T-helper 2 cell (primary cell): ENCODE results near the gene ZFX.

Source experiments
- DNase-seq, 5 experiments: peaks; one replicate each; pipeline versions ENCODE4 v3.0.0 to v3.0.0-alpha.2; 2012 to 2022

The ZFX gene

DNA sequence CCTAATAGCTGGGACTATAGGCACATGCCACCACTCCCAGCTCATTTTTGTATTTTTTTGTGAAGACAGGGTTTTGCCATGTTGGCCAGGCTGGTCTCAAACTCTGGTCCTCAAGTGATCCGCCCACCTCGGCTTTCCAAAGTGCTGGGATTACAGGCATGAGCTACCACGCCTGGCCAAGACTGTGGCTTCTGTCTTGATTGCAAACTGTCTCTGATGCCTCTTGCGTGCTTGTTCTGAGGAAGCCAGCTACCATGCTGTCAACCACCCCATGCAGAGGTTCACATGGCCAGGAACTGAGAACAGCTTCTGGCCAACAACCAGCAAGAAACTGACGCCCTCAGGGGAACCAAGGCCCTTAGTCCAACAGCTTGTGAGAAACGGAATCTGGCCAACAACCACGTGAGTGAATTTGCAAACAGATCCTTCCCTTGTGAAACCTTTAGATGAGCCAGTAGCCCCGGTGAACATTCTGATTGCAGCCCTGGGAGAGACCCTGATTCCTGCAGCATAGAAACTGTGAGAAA is 93.2 kb downstream of the ZFX start:
- DNase-seq = no peak

DNA sequence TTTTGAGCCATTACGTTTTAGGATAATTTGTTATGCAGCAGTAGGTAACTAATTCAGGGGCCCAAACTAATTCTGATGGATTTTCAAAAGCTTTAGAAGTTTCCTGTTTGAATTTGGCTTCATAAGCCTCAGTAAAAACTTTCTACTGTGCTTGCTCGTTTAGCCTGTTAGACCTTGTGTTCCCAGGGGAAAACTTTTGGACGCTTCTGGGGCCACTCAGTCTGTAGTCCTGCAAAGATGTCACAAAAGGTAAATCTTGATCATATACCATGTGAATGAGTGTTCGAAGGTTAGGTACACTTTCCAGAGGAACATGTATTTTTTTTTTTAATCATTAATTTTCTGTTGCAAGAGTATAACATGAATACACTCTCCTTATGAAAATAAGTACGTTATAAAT is 93.7 kb downstream of the ZFX start:
- no peak for DNase-seq

DNA sequence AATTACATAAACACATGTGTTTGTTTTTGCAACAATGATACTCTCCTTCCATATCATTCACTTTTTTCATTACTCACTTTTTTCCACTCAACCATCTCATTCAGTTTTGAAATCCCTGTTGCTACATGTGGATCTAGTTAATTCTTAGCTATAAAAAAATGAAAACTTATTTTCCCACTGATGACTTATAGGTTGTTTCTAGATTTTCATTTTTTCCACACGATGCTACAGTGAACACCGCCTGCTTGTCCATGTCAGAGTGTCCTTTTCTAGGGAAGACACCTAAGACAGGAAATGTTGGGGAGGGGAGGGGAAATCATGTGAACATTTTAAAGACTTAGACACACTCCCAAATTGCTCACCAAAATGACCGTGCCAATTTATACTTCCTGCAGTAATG is 94.2 kb downstream of the ZFX start:
- DNase-seq = no peak

GRCh38 chrX:24245202-24245601 is 95.7 kb downstream of the ZFX start:
- DNase-seq = no peak

GRCh38 chrX:24248042-24248441 is 98.5 kb downstream of the ZFX start:
- DNase-seq = no peak

- DNase-seq = no peak
Measured at GRCh38 chrX:24253030-24253429, 103.5 kb downstream of the ZFX start.

DNA sequence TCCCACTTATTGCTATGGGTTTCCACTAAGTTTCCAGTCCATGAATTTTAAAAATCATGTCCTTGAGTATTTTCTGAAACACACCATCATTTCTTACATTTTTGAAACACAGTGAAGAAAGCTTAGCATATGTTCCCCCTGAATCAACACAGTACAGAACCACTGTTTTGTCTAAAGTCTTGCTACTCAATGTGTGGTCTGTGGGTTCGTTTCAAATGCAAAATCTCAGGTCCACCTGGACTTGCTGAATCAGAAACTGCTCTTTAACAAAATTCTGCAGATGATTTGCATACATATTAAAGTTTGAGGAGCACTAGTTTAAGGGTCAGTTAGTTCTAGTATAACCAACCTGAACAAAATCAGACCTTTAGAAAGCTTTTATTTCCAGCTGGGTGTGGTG is 103.9 kb downstream of the ZFX start:
- no peak for DNase-seq

DNA sequence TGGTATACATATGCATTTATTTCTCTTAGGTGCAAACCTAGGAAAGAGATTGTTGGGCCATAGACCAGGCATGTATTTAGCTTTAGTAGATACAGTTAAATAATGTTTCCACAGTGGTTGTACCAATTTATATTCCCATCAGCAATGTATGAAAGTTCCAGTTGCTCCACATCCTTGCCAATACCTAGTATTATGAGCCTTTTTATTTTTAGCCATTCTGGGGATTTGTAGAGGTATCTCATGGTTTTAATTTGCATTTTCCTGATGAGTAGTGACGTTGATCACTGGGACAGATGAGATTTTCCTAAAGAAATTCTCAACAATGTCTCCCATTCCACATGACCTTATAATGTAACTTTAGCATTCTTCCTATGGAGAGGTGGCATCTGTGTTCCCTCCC is 107.5 kb downstream of the ZFX start:
- no peak for DNase-seq

GRCh38 chrX:24259544-24260240 is 110.2 kb downstream of the ZFX start:
- DNase-seq = peak in 1 of 5 experiments; percentile 45

DNA sequence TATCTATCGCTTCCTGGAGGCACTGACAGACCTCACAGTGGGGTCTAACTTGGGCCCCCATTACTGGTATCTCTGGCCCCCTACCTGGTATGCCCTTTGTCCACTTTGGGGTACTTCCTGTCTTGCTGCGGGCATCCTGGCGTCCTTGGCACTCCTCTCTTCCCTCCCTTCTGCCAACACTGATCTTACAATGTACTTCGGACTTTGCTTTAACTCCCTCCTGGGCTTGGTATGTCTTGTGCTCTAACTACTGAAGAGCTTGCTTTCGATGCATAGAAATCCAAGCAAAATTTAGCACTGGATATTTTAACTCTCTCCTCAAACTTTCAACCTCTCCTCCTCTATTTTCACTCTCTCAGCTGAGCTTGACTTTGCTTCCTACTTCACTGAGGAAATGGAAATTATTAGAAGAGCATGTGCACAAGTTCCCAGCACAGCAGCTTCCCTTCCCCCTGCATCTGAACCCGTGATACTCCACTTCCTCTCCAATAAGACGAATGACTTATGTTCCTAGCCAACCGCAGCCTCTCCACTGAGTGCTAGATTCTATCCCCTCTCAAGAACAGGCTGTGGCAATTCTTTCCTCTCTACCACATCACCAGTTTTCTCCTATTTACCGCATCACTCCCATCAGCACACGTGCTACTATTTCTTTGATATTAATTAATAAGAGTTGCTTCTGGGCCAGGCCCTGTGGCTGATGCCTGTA is 111.5 kb downstream of the ZFX start:
- peak in 1 of 5 experiments; percentile 54 for DNase-seq

DNA sequence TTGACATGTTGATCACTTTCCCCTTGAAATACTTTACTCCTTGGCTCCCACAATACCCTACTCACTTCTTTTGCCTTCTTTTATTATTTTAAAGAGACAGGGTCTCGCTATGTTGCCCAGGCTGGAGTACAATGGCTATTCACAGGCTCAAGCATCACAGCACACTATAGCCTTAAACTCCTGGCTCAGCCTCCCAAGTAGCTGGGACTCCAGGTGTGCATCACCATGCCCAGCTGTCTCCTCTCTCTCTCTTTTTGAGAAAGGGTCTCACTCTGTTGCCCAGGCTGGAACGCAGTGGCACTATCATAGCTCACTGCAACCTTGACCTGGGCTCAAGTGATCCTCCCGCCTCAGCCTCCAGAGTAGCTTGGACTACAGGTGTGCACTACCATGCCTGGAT is 112.8 kb downstream of the ZFX start:
- DNase-seq = no peak

- no peak for DNase-seq
Measured at GRCh38 chrX:24264383-24264782, 114.9 kb downstream of the ZFX start.
